HepG2 (cell line): ENCODE results near the gene SLC12A2. TPM values are rescaled to one million over a fixed set of nuclear protein-coding genes. Genes with fewer than 3 reads are reported as not detected.

Experiments
- ASH2L ChIP-seq: fragments of 300-600, 200-600 bp; sonication (generic); IDR thresholded peaks from 2 replicates; pipeline ENCODE4 v1.7.0; 2017; ENCODE audit warnings: low read depth, mild to moderate bottlenecking, moderate library complexity, mixed read lengths, low read length; ENCODE audit not compliant: insufficient read length
- FIP1L1 ChIP-seq: fragments of 200-400 bp; formaldehyde crosslinking; IDR thresholded peaks from 2 replicates; pipeline ENCODE4 v1.6.1; 2018; ENCODE audit warnings: low read depth, mild to moderate bottlenecking, low read length, moderate library complexity, borderline replicate concordance; ENCODE audit not compliant: insufficient read depth
- GABPA ChIP-seq, 2 experiments: IDR thresholded peaks; 2 replicates each; pipeline ENCODE4 v1.6.1; 2011 to 2016; ENCODE audit warnings: low read depth in 2 of 2, low read length in 1 of 2, missing biosample characterization in 1 of 2, missing genetic modification characterization in 1 of 2
- HNF4G ChIP-seq, 2 experiments: sonication (generic) in 1 of 2; formaldehyde crosslinking in 1 of 2; IDR thresholded peaks; 2 replicates each; pipeline versions ENCODE4 v1.4.0 to v1.6.1; 2011 to 2020; ENCODE audit warnings: borderline replicate concordance in 2 of 2, low read depth in 2 of 2, mild to moderate bottlenecking in 2 of 2, low read length in 1 of 2, missing genetic modification reagents in 1 of 2, moderate library complexity in 1 of 2
- KDM5B ChIP-seq: sonication (generic); formaldehyde crosslinking; IDR thresholded peaks from 2 replicates; pipeline ENCODE4 v1.4.0; 2020; ENCODE audit warnings: missing genetic modification reagents, mild to moderate bottlenecking, borderline replicate concordance
- PHF21A ChIP-seq: sonication (generic); formaldehyde crosslinking; IDR thresholded peaks from 2 replicates; pipeline ENCODE4 v1.5.0; 2020; ENCODE audit warnings: mild to moderate bottlenecking, missing genetic modification reagents
- PHF8 ChIP-seq: sonication (generic); formaldehyde crosslinking; IDR thresholded peaks from 2 replicates; pipeline ENCODE4 v1.5.0; 2020; ENCODE audit warnings: missing genetic modification reagents
- POLR2A ChIP-seq, 2 experiments: IDR thresholded peaks; 2 replicates each; pipeline ENCODE4 v1.6.1; 2011; ENCODE audit warnings: low read depth in 2 of 2, low read length in 2 of 2, mild to moderate bottlenecking in 1 of 2, moderate library complexity in 1 of 2; ENCODE audit not compliant: insufficient read depth in 1 of 2
- RFX1 ChIP-seq: fragments of 450-650 bp; IDR thresholded peaks from 2 replicates; pipeline ENCODE4 v1.6.1; 2017
- SAFB2 ChIP-seq: sonication (generic); formaldehyde crosslinking; IDR thresholded peaks from 2 replicates; pipeline ENCODE4 v1.5.1; 2020; ENCODE audit warnings: missing genetic modification reagents, low read depth, mild to moderate bottlenecking, borderline replicate concordance
- SP140L ChIP-seq: sonication (generic); formaldehyde crosslinking; IDR thresholded peaks from 2 replicates; pipeline ENCODE4 v1.4.0; 2020; ENCODE audit warnings: missing genetic modification reagents, borderline replicate concordance
- TOE1 ChIP-seq: sonication (generic); formaldehyde crosslinking; IDR thresholded peaks from 2 replicates; pipeline ENCODE4 v1.4.0; 2020; ENCODE audit warnings: mild to moderate bottlenecking, missing genetic modification reagents
- ZIK1 ChIP-seq: sonication (generic); formaldehyde crosslinking; IDR thresholded peaks from 2 replicates; pipeline ENCODE4 v1.5.0; 2020; ENCODE audit warnings: mild to moderate bottlenecking, low read depth, missing genetic modification reagents, borderline replicate concordance
- ZNF232 ChIP-seq: sonication (generic); formaldehyde crosslinking; IDR thresholded peaks from 2 replicates; pipeline ENCODE4 v1.4.0; 2020; ENCODE audit warnings: missing genetic modification reagents, borderline replicate concordance
- ZNF441 ChIP-seq: sonication (generic); formaldehyde crosslinking; IDR thresholded peaks from 2 replicates; pipeline ENCODE4 v1.7.0; 2021; ENCODE audit warnings: missing genetic modification reagents, borderline replicate concordance
- ZNF543 ChIP-seq: sonication (generic); formaldehyde crosslinking; IDR thresholded peaks from 2 replicates; pipeline ENCODE4 v1.4.0; 2020; ENCODE audit warnings: mild to moderate bottlenecking, missing genetic modification reagents
- ZNF558 ChIP-seq: sonication (generic); formaldehyde crosslinking; IDR thresholded peaks from 2 replicates; pipeline ENCODE4 v1.9.0; 2022; ENCODE audit warnings: mild to moderate bottlenecking, missing genetic modification reagents, borderline replicate concordance
- ZNF567 ChIP-seq: sonication (generic); formaldehyde crosslinking; IDR thresholded peaks from 2 replicates; pipeline ENCODE4 v1.8.1; 2023; ENCODE audit warnings: mild to moderate bottlenecking, missing genetic modification reagents, borderline replicate concordance
- ZNF7 ChIP-seq: IDR thresholded peaks from 2 replicates; pipeline ENCODE4 v1.6.1; 2016; ENCODE audit warnings: missing biosample characterization, missing genetic modification reagents
- ZNF746 ChIP-seq: sonication (generic); formaldehyde crosslinking; IDR thresholded peaks from 2 replicates; pipeline ENCODE4 v1.8.0; 2022; ENCODE audit warnings: mild to moderate bottlenecking, missing genetic modification reagents
- ZNF772 ChIP-seq: sonication (generic); formaldehyde crosslinking; IDR thresholded peaks from 2 replicates; pipeline ENCODE4 v1.5.0; 2020; ENCODE audit warnings: mild to moderate bottlenecking, missing genetic modification reagents
- polyA plus RNA-seq, 8 experiments: library from polyadenylated mRNA; depleted of rRNA in 3 of 8; stranded (reverse) in 7 of 8; unstranded in 1 of 8; fragments of >200 nt; fragmentation: Illumina TruSeq in 4 of 8; extraction: Trizol in 4 of 8; gene quantifications; 2 replicates each; pipeline versions ENCODE4 v1.2.1 to v1.2.3, GENCODE V29; 2011 to 2016; ENCODE audit warnings: low read depth in 4 of 8, missing spikeins in 1 of 8, mixed read lengths in 1 of 8; ENCODE audit not compliant: insufficient read depth in 1 of 8
- total RNA-seq, 5 experiments: library from RNA; depleted of rRNA; stranded (reverse); fragments of >200 nt; fragmentation: Illumina TruSeq; extraction: Trizol; gene quantifications; 2 replicates each; pipeline ENCODE4 v1.2.3, GENCODE V29; 2016; ENCODE audit warnings: low read depth in 1 of 5
- TF ChIP-seq, protein P1 (sequence below): IDR thresholded peaks from 2 replicates; pipeline ENCODE4 v1.6.1; 2016; ENCODE audit warnings: low read depth, missing genetic modification reagents, missing compliant biosample characterization
- TF ChIP-seq, protein P2 (sequence below): sonication (generic); formaldehyde crosslinking; IDR thresholded peaks from 2 replicates; pipeline ENCODE4; 2020; ENCODE audit warnings: missing genetic modification reagents, mild to moderate bottlenecking, borderline replicate concordance

The SLC12A2 gene
- total and polyA plus RNA-seq, 2 of the 13 experiments (the other 11 are each of a cell fraction or from before 2014, with no cell fraction given): 4.0 to 9.7 TPM

DNA sequence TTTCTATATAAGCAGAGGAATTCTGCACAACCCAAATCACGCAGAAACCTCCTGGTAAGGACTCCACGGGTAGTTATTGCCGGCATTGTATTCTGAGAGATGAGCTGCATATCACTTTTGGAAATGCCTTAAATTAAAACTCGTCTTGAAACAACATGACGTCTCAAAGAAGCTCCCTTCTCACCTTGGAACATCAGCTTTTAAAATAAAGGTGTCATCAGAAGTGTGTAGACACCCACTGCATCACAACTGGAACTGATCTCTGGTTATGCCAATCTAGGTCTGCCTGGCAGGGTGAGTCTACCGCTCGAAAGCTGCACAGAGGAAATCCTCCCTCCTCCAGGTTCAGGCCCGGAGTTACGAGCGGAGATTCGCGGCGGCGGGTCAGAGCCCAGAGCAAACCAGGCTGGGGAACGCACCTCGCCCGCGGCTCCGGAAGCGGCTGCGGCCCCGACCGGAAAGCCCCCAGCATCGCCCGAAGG is 974 bp upstream of the SLC12A2 start (continued):
- no peak for TF ChIP-seq KDM5B (CRISPR knock-in tag)
- TF ChIP-seq ZNF746 (CRISPR knock-in tag): no peak
- peak; percentile 13 to 48; a peak in 3 of 4 replicates for TF ChIP-seq POLR2A (IDR thresholded peaks at IDR 0.05; ENCODE audit: insufficient read depth in 1 of 2, low read depth in 2 of 2, low read length in 2 of 2)
- no peak for TF ChIP-seq FIP1L1
- TF ChIP-seq ZNF772 (CRISPR knock-in tag): no peak
- no peak for TF ChIP-seq SP140L (CRISPR knock-in tag)
- no peak for TF ChIP-seq ZNF7
- peak; percentile 67 for TF ChIP-seq GABPA (IDR thresholded peaks at IDR 0.05; ENCODE audit: low read depth, low read length)
- no peak for TF ChIP-seq GABPA (CRISPR knock-in tag; IDR thresholded peaks at IDR 0.05; ENCODE audit: low read depth)
- no peak for TF ChIP-seq ZNF232 (CRISPR knock-in tag)
- TF ChIP-seq ZNF558 (CRISPR knock-in tag): 0 out of 2 replicates have a peak, but pooled peaks have one; percentile 77
- TF ChIP-seq, protein P1, sequence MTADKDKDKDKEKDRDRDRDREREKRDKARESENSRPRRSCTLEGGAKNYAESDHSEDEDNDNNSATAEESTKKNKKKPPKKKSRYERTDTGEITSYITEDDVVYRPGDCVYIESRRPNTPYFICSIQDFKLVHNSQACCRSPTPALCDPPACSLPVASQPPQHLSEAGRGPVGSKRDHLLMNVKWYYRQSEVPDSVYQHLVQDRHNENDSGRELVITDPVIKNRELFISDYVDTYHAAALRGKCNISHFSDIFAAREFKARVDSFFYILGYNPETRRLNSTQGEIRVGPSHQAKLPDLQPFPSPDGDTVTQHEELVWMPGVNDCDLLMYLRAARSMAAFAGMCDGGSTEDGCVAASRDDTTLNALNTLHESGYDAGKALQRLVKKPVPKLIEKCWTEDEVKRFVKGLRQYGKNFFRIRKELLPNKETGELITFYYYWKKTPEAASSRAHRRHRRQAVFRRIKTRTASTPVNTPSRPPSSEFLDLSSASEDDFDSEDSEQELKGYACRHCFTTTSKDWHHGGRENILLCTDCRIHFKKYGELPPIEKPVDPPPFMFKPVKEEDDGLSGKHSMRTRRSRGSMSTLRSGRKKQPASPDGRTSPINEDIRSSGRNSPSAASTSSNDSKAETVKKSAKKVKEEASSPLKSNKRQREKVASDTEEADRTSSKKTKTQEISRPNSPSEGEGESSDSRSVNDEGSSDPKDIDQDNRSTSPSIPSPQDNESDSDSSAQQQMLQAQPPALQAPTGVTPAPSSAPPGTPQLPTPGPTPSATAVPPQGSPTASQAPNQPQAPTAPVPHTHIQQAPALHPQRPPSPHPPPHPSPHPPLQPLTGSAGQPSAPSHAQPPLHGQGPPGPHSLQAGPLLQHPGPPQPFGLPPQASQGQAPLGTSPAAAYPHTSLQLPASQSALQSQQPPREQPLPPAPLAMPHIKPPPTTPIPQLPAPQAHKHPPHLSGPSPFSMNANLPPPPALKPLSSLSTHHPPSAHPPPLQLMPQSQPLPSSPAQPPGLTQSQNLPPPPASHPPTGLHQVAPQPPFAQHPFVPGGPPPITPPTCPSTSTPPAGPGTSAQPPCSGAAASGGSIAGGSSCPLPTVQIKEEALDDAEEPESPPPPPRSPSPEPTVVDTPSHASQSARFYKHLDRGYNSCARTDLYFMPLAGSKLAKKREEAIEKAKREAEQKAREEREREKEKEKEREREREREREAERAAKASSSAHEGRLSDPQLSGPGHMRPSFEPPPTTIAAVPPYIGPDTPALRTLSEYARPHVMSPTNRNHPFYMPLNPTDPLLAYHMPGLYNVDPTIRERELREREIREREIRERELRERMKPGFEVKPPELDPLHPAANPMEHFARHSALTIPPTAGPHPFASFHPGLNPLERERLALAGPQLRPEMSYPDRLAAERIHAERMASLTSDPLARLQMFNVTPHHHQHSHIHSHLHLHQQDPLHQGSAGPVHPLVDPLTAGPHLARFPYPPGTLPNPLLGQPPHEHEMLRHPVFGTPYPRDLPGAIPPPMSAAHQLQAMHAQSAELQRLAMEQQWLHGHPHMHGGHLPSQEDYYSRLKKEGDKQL: no peak
- TF ChIP-seq, protein P2, sequence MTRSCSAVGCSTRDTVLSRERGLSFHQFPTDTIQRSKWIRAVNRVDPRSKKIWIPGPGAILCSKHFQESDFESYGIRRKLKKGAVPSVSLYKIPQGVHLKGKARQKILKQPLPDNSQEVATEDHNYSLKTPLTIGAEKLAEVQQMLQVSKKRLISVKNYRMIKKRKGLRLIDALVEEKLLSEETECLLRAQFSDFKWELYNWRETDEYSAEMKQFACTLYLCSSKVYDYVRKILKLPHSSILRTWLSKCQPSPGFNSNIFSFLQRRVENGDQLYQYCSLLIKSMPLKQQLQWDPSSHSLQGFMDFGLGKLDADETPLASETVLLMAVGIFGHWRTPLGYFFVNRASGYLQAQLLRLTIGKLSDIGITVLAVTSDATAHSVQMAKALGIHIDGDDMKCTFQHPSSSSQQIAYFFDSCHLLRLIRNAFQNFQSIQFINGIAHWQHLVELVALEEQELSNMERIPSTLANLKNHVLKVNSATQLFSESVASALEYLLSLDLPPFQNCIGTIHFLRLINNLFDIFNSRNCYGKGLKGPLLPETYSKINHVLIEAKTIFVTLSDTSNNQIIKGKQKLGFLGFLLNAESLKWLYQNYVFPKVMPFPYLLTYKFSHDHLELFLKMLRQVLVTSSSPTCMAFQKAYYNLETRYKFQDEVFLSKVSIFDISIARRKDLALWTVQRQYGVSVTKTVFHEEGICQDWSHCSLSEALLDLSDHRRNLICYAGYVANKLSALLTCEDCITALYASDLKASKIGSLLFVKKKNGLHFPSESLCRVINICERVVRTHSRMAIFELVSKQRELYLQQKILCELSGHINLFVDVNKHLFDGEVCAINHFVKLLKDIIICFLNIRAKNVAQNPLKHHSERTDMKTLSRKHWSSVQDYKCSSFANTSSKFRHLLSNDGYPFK (CRISPR knock-in tag): no peak
- no peak for TF ChIP-seq ZNF567 (CRISPR knock-in tag)
- TF ChIP-seq HNF4G (IDR thresholded peaks at IDR 0.05; ENCODE audit: borderline replicate concordance, low read depth, low read length): no peak
- TF ChIP-seq HNF4G (CRISPR knock-in tag; IDR thresholded peaks at IDR 0.05; ENCODE audit: borderline replicate concordance, low read depth): no peak
- no peak for TF ChIP-seq ZNF441
- no peak for TF ChIP-seq TOE1 (CRISPR knock-in tag)
- peak; percentile 48; the same call in 1 of the 2 replicates for TF ChIP-seq SAFB2 (CRISPR knock-in tag)
- peak; percentile 60; the same call in 1 of the 2 replicates for TF ChIP-seq PHF21A (CRISPR knock-in tag)
- TF ChIP-seq PHF8 (CRISPR knock-in tag): peak; percentile 55; the same call in 1 of the 2 replicates
- TF ChIP-seq ASH2L: peak; percentile 59
- no peak for TF ChIP-seq ZIK1
- TF ChIP-seq RFX1: no peak
- TF ChIP-seq ZNF543: peak; percentile 58; the same call in 1 of the 2 replicates
